Lower leg skin (tissue), 4 donors: ENCODE data around the gene LOXHD1. TPM values are rescaled to one million over a fixed set of nuclear protein-coding genes. Genes with fewer than 3 reads are reported as not detected.
A peak's percentile ranks its signal among the peaks of the same experiment; 100 is the strongest.

Experiments used
- DNase-seq, 2 donors: peaks; one replicate each; pipeline ENCODE4 v3.0.0-alpha.2; 2019; ENCODE audit warnings: low spot score in 2 of 2
- H3K4me3 ChIP-seq: fragments of 200-600 bp; sonication (generic); 2 replicates; pipeline ENCODE4 v1.5.1; 2017; ENCODE audit warnings: mild to moderate bottlenecking, low read depth; ENCODE audit not compliant: poor library complexity, severe bottlenecking
- CTCF ChIP-seq, 3 donors: fragments of 450-650 bp; IDR thresholded peaks; one replicate each; pipeline ENCODE4 v1.5.1; 2016; ENCODE audit warnings: antibody characterized with exemption in 3 of 3, mild to moderate bottlenecking in 3 of 3, moderate library complexity in 2 of 3
- POLR2A ChIP-seq, 2 donors: fragments of 450-650 bp; IDR thresholded peaks; one replicate each; pipeline ENCODE4 v1.6.1; 2016 to 2017; ENCODE audit warnings: antibody characterized with exemption in 2 of 2, mild to moderate bottlenecking in 1 of 2, moderate library complexity in 1 of 2
- WGBS, 2 donors: methylation state at CpG; one replicate each; pipeline ENCODE4 v1.1.5; 2018; 5-methylcytosine and 5-hydroxymethylcytosine counted together
- intact Hi-C: fragments of 100-400 bp; cut with DNase I; formaldehyde crosslinking; loops from one replicate; pipeline ENCODE4 v1.15.0; 2023; ENCODE audit warnings: low total_unique reads
- total RNA-seq, 4 donors: library from RNA; depleted of rRNA; stranded (reverse); fragments of >200 nt; gene quantifications; one replicate each; pipeline ENCODE4 v1.1.0, GENCODE V29; 2016

Gene LOXHD1
- total RNA-seq, 4 donors from 2014 or later = 0.02 to 0.97 (median 0.32) TPM; not detected in 1

GRCh38 chr18:46429649-46430224 lies 227.3 kb downstream of the LOXHD1 start:
- DNase-seq = peak in 1 of 2 donors; percentile 34
- WGBS, 2 donors = 76 to 79% methylated on average over 2 of the region's 2 CpGs
- no peak overlapping the region for H3K4me3 ChIP-seq
- no peak for TF ChIP-seq CTCF (IDR thresholded peaks at IDR 0.05)
- no peak for TF ChIP-seq POLR2A (IDR thresholded peaks at IDR 0.05)
- intact Hi-C loops = no loop called here

GRCh38 chr18:46429130-46429529 lies 227.9 kb downstream of the LOXHD1 start:
- 85 to 93% methylated on average over 4 of the region's 4 CpGs for WGBS, 2 donors
- no peak overlapping the region for H3K4me3 ChIP-seq
- no peak for DNase-seq
- TF ChIP-seq POLR2A (IDR thresholded peaks at IDR 0.05) (no peak), CTCF (IDR thresholded peaks at IDR 0.05) (no peak)
- intact Hi-C loops = no loop called here

GRCh38 chr18:46428368-46428767 lies 228.7 kb downstream of the LOXHD1 start:
- TF ChIP-seq CTCF (IDR thresholded peaks at IDR 0.05) = no peak
- TF ChIP-seq POLR2A (IDR thresholded peaks at IDR 0.05) = no peak
- intact Hi-C loops = no loop called here
- WGBS, 2 donors = 79 to 82% methylated on average over 3 of the region's 3 CpGs
- DNase-seq = peak in 1 of 2 donors; percentile 40
- H3K4me3 ChIP-seq = no peak overlapping the region

- peak in 1 of 2 donors; percentile 78 for DNase-seq
- intact Hi-C loops = no loop called here
- no peak overlapping the region for H3K4me3 ChIP-seq
- WGBS, 2 donors = 88 to 93% methylated on average over 16 of the region's 16 CpGs
- TF ChIP-seq CTCF (IDR thresholded peaks at IDR 0.05) (no peak), POLR2A (IDR thresholded peaks at IDR 0.05) (no peak)
These were observed 229.6 kb downstream of the LOXHD1 start for GRCh38 chr18:46427216-46427995.

Other genes with a start within 250 kb of the LOXHD1 start
- not detected for gene ST8SIA5, start 99.8 kb upstream of the LOXHD1 start, total RNA-seq